ENCODE measurements around the gene ZNF12.

GRCh38 chr7:6644728-6645127 is 62.0 kb downstream of the ZNF12 start:
- TF ChIP-seq EZH2 (IDR thresholded peaks at IDR 0.05; ENCODE audit: borderline replicate concordance, low read length) (no peak), CTCF (conservative IDR thresholded peaks at IDR 0.05 in 1 of 2, IDR thresholded peaks at IDR 0.05 in 1 of 2; ENCODE audit: extremely low read depth in 1 of 2, insufficient read depth in 1 of 2, low read depth in 1 of 2, low read length in 2 of 2) (no peak)

Measured in mammary epithelial cell (primary cell).